GM12891 (cell line): Measurements from ENCODE around the gene LRWD1.
"Not testable (repeated sequence)": the region's sequence is repeated elsewhere in the genome, so short reads cannot be mapped to it uniquely, and the experiment has no call there.

Experiments
- POLR2A ChIP-seq: IDR thresholded peaks from 2 replicates; pipeline ENCODE4 v1.6.1; 2011; ENCODE audit warnings: low read depth, low read length, control low read depth
- POLR2AphosphoS5 ChIP-seq: IDR thresholded peaks from 2 replicates; pipeline ENCODE4 v1.6.1; 2011; ENCODE audit warnings: low read depth, low read length, control low read depth
- POU2F2 ChIP-seq: IDR thresholded peaks from 2 replicates; pipeline ENCODE4 v1.6.1; 2011; ENCODE audit warnings: low read depth, mild to moderate bottlenecking, control low read depth, low read length, moderate library complexity
- SPI1 ChIP-seq: IDR thresholded peaks from 2 replicates; pipeline ENCODE4 v1.6.1; 2011; ENCODE audit warnings: low read depth, low read length, control low read depth
- TAF1 ChIP-seq: IDR thresholded peaks from 2 replicates; pipeline ENCODE4 v1.6.1; 2011; ENCODE audit warnings: low read depth, low read length, control low read depth

DNA sequence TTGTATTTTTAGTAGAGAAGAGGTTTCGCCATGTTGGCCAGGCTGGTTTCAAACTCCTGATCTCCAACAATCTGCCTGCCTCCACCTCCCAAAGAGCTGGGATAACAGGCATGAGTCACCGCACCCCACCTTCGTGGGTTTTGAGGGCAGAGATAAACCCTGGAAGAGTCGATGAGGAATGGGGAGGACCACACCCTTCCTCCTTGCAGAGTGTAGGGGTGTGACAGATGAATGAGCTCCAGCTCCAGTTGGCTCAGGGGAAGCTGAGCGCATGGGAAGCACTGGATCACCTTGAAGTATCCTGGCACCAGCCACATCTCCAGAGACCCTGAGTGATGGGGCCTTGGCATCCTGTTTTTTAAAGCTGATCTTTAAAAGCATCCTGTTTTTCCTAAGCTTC is 19.5 kb downstream of the LRWD1 start:
- not testable (repeated sequence) for TF ChIP-seq POLR2A, TAF1, POLR2AphosphoS5, SPI1, POU2F2
